ENCODE data around the gene KCNQ1. TPM values are rescaled to one million over a fixed set of nuclear protein-coding genes. Genes with fewer than 3 reads are reported as not detected.

KCNQ1 gene
- total RNA-seq, 4 donors from 2014 or later: 0.81 to 2.2 (median 1.6) TPM

- 90 to 92% methylated on average over 22 to 25 of the region's 26 CpGs for WGBS, 2 donors
Measured at GRCh38 chr11:2841411-2842190, 396.8 kb downstream of the KCNQ1 start.

GRCh38 chr11:2842876-2843275, 398.1 kb downstream of the KCNQ1 start:
- WGBS, 2 donors: 95 to 97% methylated on average over 11 to 16 of the region's 16 CpGs
- intact Hi-C loops (cut with DNase I; ENCODE audit: low total_unique reads): no loop called here
- DNase-seq (ENCODE audit: low spot score in 2 of 2): no peak
- H3K4me3 ChIP-seq (ENCODE audit: low read depth, poor library complexity, severe bottlenecking): no peak overlapping the region
- TF ChIP-seq POLR2A (IDR thresholded peaks at IDR 0.05) (no peak), CTCF (IDR thresholded peaks at IDR 0.05) (no peak)

More at GRCh38 chr11:2841411-2842190, 396.8 kb downstream of the KCNQ1 start:
- DNase-seq (ENCODE audit: low spot score in 2 of 2): no peak
- intact Hi-C loops (cut with DNase I; ENCODE audit: low total_unique reads): no loop called here
- no peak overlapping the region for H3K4me3 ChIP-seq (ENCODE audit: low read depth, poor library complexity, severe bottlenecking)
- TF ChIP-seq POLR2A (IDR thresholded peaks at IDR 0.05): no peak
- no peak for TF ChIP-seq CTCF (IDR thresholded peaks at IDR 0.05)

GRCh38 chr11:2843551-2843950, 398.7 kb downstream of the KCNQ1 start:
- H3K4me3 ChIP-seq (ENCODE audit: low read depth, poor library complexity, severe bottlenecking): no peak overlapping the region
- intact Hi-C loops (cut with DNase I; ENCODE audit: low total_unique reads): no loop called here
- DNase-seq (ENCODE audit: low spot score in 2 of 2): no peak
- WGBS, 2 donors: 70 to 78% methylated on average over 14 of the region's 14 CpGs
- TF ChIP-seq CTCF (IDR thresholded peaks at IDR 0.05): no peak
- no peak for TF ChIP-seq POLR2A (IDR thresholded peaks at IDR 0.05)

- no peak overlapping the region for H3K4me3 ChIP-seq (ENCODE audit: low read depth, poor library complexity, severe bottlenecking)
- DNase-seq (ENCODE audit: low spot score in 2 of 2): no peak
- intact Hi-C loops (cut with DNase I; ENCODE audit: low total_unique reads): no loop called here
- TF ChIP-seq CTCF (IDR thresholded peaks at IDR 0.05) (no peak), POLR2A (IDR thresholded peaks at IDR 0.05) (no peak)
- WGBS, 2 donors: 50% methylated on average over 14 to 19 of the region's 19 CpGs
Measured at GRCh38 chr11:2844116-2844842, 399.5 kb downstream of the KCNQ1 start.

- no peak for TF ChIP-seq POLR2A (IDR thresholded peaks at IDR 0.05)
- 77 to 85% methylated on average over 7 to 8 of the region's 12 CpGs for WGBS, 2 donors
- H3K4me3 ChIP-seq (ENCODE audit: low read depth, poor library complexity, severe bottlenecking): no peak overlapping the region
- no peak for DNase-seq (ENCODE audit: low spot score in 2 of 2)
- intact Hi-C loops (cut with DNase I; ENCODE audit: low total_unique reads): no loop called here
Measured at GRCh38 chr11:2844996-2845395, 400.2 kb downstream of the KCNQ1 start.

- no peak for DNase-seq (ENCODE audit: low spot score in 2 of 2)
- intact Hi-C loops (cut with DNase I; ENCODE audit: low total_unique reads): no loop called here
- H3K4me3 ChIP-seq (ENCODE audit: low read depth, poor library complexity, severe bottlenecking): no peak overlapping the region
- WGBS, 2 donors: 71 to 78% methylated on average over 15 to 17 of the region's 17 CpGs
- no peak for TF ChIP-seq POLR2A (IDR thresholded peaks at IDR 0.05)
- TF ChIP-seq CTCF (IDR thresholded peaks at IDR 0.05): no peak
Measured at GRCh38 chr11:2846056-2846455, 401.2 kb downstream of the KCNQ1 start.

Data from lower leg skin (tissue), 4 donors.